Aorta (tissue), 5 donors: ENCODE measurements around the gene UBAP2. TPM values are rescaled to one million over a fixed set of nuclear protein-coding genes. Genes with fewer than 3 reads are reported as not detected.
"Not testable (repeated sequence)": the region's sequence is repeated elsewhere in the genome, so short reads cannot be mapped to it uniquely, and the experiment has no call there.

ENCODE experiments used
- ATAC-seq: fragments of 200-7000 bp; cut with Tn5 transposase; one replicate; pipeline ENCODE4 v1.9.1; 2022; ENCODE audit warnings: moderate library complexity; ENCODE audit not compliant: low FRiP score
- DNase-seq, 2 donors: peaks; one replicate each; pipeline ENCODE4 v3.0.0-alpha.2; 2020
- H3K27ac ChIP-seq, 2 donors: one replicate each; pipeline ENCODE4 v1.5.1; 2013; ENCODE audit warnings: low read length in 2 of 2, mild to moderate bottlenecking in 2 of 2, moderate library complexity in 2 of 2, control low read depth in 1 of 2, inconsistent platforms in 1 of 2, low read depth in 1 of 2
- H3K27me3 ChIP-seq, 2 donors: one replicate each; pipeline ENCODE4 v1.6.1; 2013; ENCODE audit warnings: control low read depth in 1 of 2, low read length in 1 of 2, mild to moderate bottlenecking in 1 of 2, moderate library complexity in 1 of 2; ENCODE audit not compliant: insufficient read depth in 2 of 2, control insufficient read depth in 1 of 2
- H3K36me3 ChIP-seq, 2 donors: one replicate each; pipeline ENCODE4 v1.6.1; 2013; ENCODE audit warnings: control low read depth in 1 of 2, low read length in 1 of 2, mild to moderate bottlenecking in 1 of 2; ENCODE audit not compliant: insufficient read depth in 2 of 2, control insufficient read depth in 1 of 2
- H3K4me1 ChIP-seq, 2 donors: one replicate each; pipeline ENCODE4 v1.6.1; 2013; ENCODE audit warnings: low read length in 2 of 2, control low read depth in 1 of 2, mild to moderate bottlenecking in 1 of 2, moderate library complexity in 1 of 2; ENCODE audit not compliant: insufficient read depth in 2 of 2, control insufficient read depth in 1 of 2
- H3K4me3 ChIP-seq, 2 donors: one replicate each; pipeline ENCODE4 v1.5.1; 2013; ENCODE audit warnings: low read length in 2 of 2, control low read depth in 1 of 2, mild to moderate bottlenecking in 1 of 2
- H3K9me3 ChIP-seq: one replicate; pipeline ENCODE4 v1.6.1; 2013; ENCODE audit warnings: mild to moderate bottlenecking, low read length; ENCODE audit not compliant: control insufficient read depth
- WGBS, 2 donors: extraction: QIAGEN DNeasy Blood & Tissue Kit; methylation state at CpG; one replicate each; pipeline ENCODE4 v1.1.7; 2013; 5-methylcytosine and 5-hydroxymethylcytosine counted together
- intact Hi-C, 2 donors: fragments of 100-400 bp; cut with DNase I; formaldehyde crosslinking; loops; one replicate each; pipeline versions ENCODE4 v1.14.2 to v1.15.0; 2022
- polyA plus RNA-seq, 2 donors: library from polyadenylated mRNA; stranded (reverse); fragments of 200-250 nt; gene quantifications; one replicate each; pipeline ENCODE4 v1.2.3, GENCODE V29; 2013
- total RNA-seq, 2 donors: library from RNA; stranded (reverse); fragmentation: NEBNext Ultra II Directional; extraction: Animal tissue kit (Norgen Biotek cat#: 25700); gene quantifications; one replicate each; pipeline ENCODE4 v1.2.1, GENCODE V29; 2021
- donor health status: healthy with polysubstance abuse.
- donor health status: Bipolar disorder and iron deficiency.
- donor health status: DM: no; HTN: no; CAD: no.
- donor health status: DM: no; HTN: no; CAD: no.
- donor health status: DM: yes; HTN: yes; CAD: no.

The UBAP2 gene
- total and polyA plus RNA-seq, 4 donors: 5.3 to 30.5 (median 15.8) TPM

- ATAC-seq (no peak), DNase-seq (no peak)
- H3K4me1 ChIP-seq: no peaks in the 10 kb centered on the region
- H3K36me3 ChIP-seq: no peaks in the 10 kb centered on the region
- intact Hi-C loops: no loop called here
- H3K4me3 ChIP-seq: no peak overlapping the region
- 50 to 64% methylated on average over 2 of the region's 2 CpGs for WGBS, 2 donors
- no peak overlapping the region for H3K27ac ChIP-seq
- no peaks in the 10 kb centered on the region for H3K9me3 ChIP-seq
- no peaks in the 10 kb centered on the region for H3K27me3 ChIP-seq
Observed at GRCh38 chr9:34037626-34038025, 11.1 kb downstream of the UBAP2 start.

GRCh38 chr9:34036625-34037024 is 12.1 kb downstream of the UBAP2 start:
- no peaks in the 10 kb centered on the region for H3K27me3 ChIP-seq
- no peak overlapping the region for H3K27ac ChIP-seq
- no peak for ATAC-seq
- H3K36me3 ChIP-seq: no peaks in the 10 kb centered on the region
- H3K4me3 ChIP-seq: no peak overlapping the region
- WGBS, 2 donors: 96 to 97% methylated on average over 4 to 5 of the region's 5 CpGs
- DNase-seq: no peak
- H3K4me1 ChIP-seq: no peaks in the 10 kb centered on the region
- H3K9me3 ChIP-seq: no peaks in the 10 kb centered on the region
- intact Hi-C loops: no loop called here

GRCh38 chr9:34035656-34036055 is 13.0 kb downstream of the UBAP2 start:
- Histone ChIP-seq H3K4me1 (no peaks in the 10 kb centered on the region), H3K4me3 (no peak overlapping the region), H3K9me3 (no peaks in the 10 kb centered on the region), H3K27me3 (no peaks in the 10 kb centered on the region), H3K27ac (no peak overlapping the region), H3K36me3 (no peaks in the 10 kb centered on the region)
- ATAC-seq (no peak), DNase-seq (no peak)
- WGBS, 2 donors: 53% methylated on average over 5 of the region's 5 CpGs
- intact Hi-C loops: no loop called here

GRCh38 chr9:34034698-34035065 is 14.0 kb downstream of the UBAP2 start:
- ATAC-seq (no peak), DNase-seq (no peak)
- Histone ChIP-seq H3K27me3 (no peaks in the 10 kb centered on the region), H3K27ac (no peak overlapping the region), H3K4me1 (no peaks in the 10 kb centered on the region), H3K36me3 (no peaks in the 10 kb centered on the region), H3K9me3 (no peaks in the 10 kb centered on the region), H3K4me3 (no peak overlapping the region)
- WGBS, 2 donors: 85% methylated on average over 6 of the region's 6 CpGs
- intact Hi-C loops: no loop called here

GRCh38 chr9:34032631-34033030 is 16.1 kb downstream of the UBAP2 start:
- WGBS, 2 donors: 94 to 96% methylated on average over 7 of the region's 7 CpGs
- peak in 1 of 2 donors; percentile 14 for DNase-seq

GRCh38 chr9:34027845-34028574 is 20.7 kb downstream of the UBAP2 start:
- H3K36me3 ChIP-seq: no peaks in the 10 kb centered on the region
- ATAC-seq (no peak), DNase-seq (no peak)
- H3K27me3 ChIP-seq: no peaks in the 10 kb centered on the region
- H3K27ac ChIP-seq: no peak overlapping the region
- intact Hi-C loops: loop anchor here in 1 of 2 donors (10.0 kb wide), 2 partner anchors 57 to 103 kb away; no protein-coding TSS in a partner anchor
- no peak overlapping the region for H3K4me3 ChIP-seq
- WGBS, 2 donors: 97 to 98% methylated on average over 11 of the region's 11 CpGs
- H3K9me3 ChIP-seq: no peaks in the 10 kb centered on the region
- no peaks in the 10 kb centered on the region for H3K4me1 ChIP-seq

More at GRCh38 chr9:34032631-34033030, 16.1 kb downstream of the UBAP2 start:
- Histone ChIP-seq H3K4me3 (no peak overlapping the region), H3K27ac (no peak overlapping the region), H3K4me1 (no peaks in the 10 kb centered on the region), H3K27me3 (no peaks in the 10 kb centered on the region), H3K9me3 (no peaks in the 10 kb centered on the region), H3K36me3 (no peaks in the 10 kb centered on the region)
- no peak for ATAC-seq
- intact Hi-C loops: no loop called here

GRCh38 chr9:34025811-34026210 is 22.9 kb downstream of the UBAP2 start:
- 60 to 62% methylated on average over 5 of the region's 5 CpGs for WGBS, 2 donors
- no peaks in the 10 kb centered on the region for H3K4me1 ChIP-seq
- intact Hi-C loops: loop anchor here in 1 of 2 donors (10.0 kb wide), 2 partner anchors 59 to 101 kb away; no protein-coding TSS in a partner anchor
- ATAC-seq (no peak), DNase-seq (no peak)
- H3K4me3 ChIP-seq: no peak overlapping the region
- H3K27me3 ChIP-seq: no peaks in the 10 kb centered on the region
- no peaks in the 10 kb centered on the region for H3K36me3 ChIP-seq
- no peak overlapping the region for H3K27ac ChIP-seq
- no peaks in the 10 kb centered on the region for H3K9me3 ChIP-seq

- H3K4me1 ChIP-seq: no peaks in the 10 kb centered on the region
- ATAC-seq: no peak
- no peak for DNase-seq
- H3K36me3 ChIP-seq: no peaks in the 10 kb centered on the region
- H3K9me3 ChIP-seq: no peaks in the 10 kb centered on the region
- H3K27me3 ChIP-seq: no peaks in the 10 kb centered on the region
- WGBS, 2 donors: 94 to 95% methylated on average over 1 of the region's 1 CpG
- intact Hi-C loops: loop anchor here in 1 of 2 donors (10.0 kb wide), 2 partner anchors 60 to 100 kb away; no protein-coding TSS in a partner anchor
- no peak overlapping the region for H3K27ac ChIP-seq
- no peak overlapping the region for H3K4me3 ChIP-seq
Observed at GRCh38 chr9:34025062-34025461, 23.6 kb downstream of the UBAP2 start.

GRCh38 chr9:34024476-34024875 is 24.2 kb downstream of the UBAP2 start:
- not testable (repeated sequence) for ATAC-seq, H3K27ac ChIP-seq, H3K36me3 ChIP-seq, H3K4me1 ChIP-seq, H3K9me3 ChIP-seq, H3K4me3 ChIP-seq, DNase-seq, H3K27me3 ChIP-seq
- intact Hi-C loops: loop anchor here in 1 of 2 donors (10.0 kb wide), 2 partner anchors 60 to 100 kb away; no protein-coding TSS in a partner anchor
- 95 to 96% methylated on average over 9 of the region's 9 CpGs for WGBS, 2 donors
